ENCODE measurements around the gene CMTM4. TPM values are rescaled to one million over a fixed set of nuclear protein-coding genes. Genes with fewer than 3 reads are reported as not detected.
A peak's percentile ranks its signal among the peaks of the same experiment; 100 is the strongest.

Gene CMTM4
- total RNA-seq, 4 donors from 2014 or later = 13.7 to 24.0 (median 15.8) TPM

DNA sequence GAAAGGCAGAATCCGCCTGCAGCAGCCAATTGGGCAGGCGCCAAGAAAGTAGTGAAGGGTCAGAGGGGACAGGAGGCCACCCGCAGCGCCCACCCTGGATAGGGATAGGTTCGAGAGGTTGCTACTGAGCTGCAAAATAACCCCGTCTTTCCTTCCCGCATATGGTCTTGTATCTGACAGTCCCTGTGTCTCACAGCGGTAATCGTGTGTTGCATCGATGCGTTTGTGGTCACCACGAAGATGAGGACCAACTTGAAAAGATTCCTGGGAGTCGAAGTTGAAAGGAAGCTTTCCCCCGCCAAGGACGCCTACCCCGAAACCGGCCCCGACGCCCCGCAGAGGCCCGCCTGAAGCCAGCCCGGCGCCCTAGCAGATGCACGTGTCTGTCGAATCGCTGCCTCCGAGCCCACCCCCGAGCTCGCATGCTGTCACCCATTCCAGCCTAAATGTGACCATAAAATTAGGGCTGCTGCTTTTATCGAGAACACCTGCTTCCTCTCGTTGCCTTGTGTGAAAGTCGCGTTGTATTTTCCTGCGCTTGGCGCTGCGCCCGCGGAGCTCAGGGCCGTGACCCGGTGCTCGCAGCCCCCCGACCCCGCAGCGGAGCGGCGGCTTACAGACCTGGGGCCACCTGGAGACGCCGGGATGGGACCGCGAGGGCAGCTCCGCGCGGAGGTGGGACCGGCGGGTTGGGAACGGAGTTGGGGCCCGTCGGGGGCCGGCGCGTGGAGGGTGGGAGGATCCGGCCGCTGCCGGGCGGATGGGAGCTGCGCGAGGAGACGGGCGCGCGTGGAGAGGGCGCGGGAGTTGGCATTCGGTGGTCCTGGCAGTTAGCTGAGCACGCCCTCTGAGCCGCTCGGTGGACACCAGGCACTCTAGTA, 117.7 kb downstream of the CMTM4 start, which contains the start of gene CMTM2:
Gene CMTM2 (plus strand): TSS at position 813 of the 881 bp plus-strand sequence. CDS start 145 bp downstream, outside the sequence.
- intact Hi-C loops (cut with DNase I) = no loop called here
- Histone ChIP-seq H3K27me3 (peaks cover 0 to 37% (median 0%) of the 10 kb centered on the region in 4 donors), H3K9me3 (no peaks in the 10 kb centered on the region), H3K36me3 (no peaks in the 10 kb centered on the region), H3K4me3 (peak within 1 kb of the TSS in 3 of 4 donors; percentile 21 to 58 (median 38)), H3K4me1 (peaks cover 7 to 32% (median 14%) of the 10 kb centered on the region in 3 donors), H3K27ac (no peak within 1 kb of the TSS)
- no peak for DNase-seq
- WGBS, 2 donors = 14 to 59% methylated on average over 11 to 33 of the region's 77 CpGs
- TF ChIP-seq POLR2A (IDR thresholded peaks at IDR 0.05) = no peak
- no peak for TF ChIP-seq CTCF (IDR thresholded peaks at IDR 0.05)

GRCh38 chr16:66576296-66576695, 120.2 kb downstream of the CMTM4 start:
- intact Hi-C loops (cut with DNase I) = no loop called here
- DNase-seq = no peak
- no peak overlapping the region for H3K4me3 ChIP-seq
- peaks cover 7 to 29% (median 14%) of the 10 kb centered on the region in 3 donors for H3K4me1 ChIP-seq
- H3K27ac ChIP-seq = no peak overlapping the region
- H3K36me3 ChIP-seq = no peaks in the 10 kb centered on the region
- peaks cover 0 to 37% (median 0%) of the 10 kb centered on the region in 4 donors for H3K27me3 ChIP-seq
- TF ChIP-seq CTCF (IDR thresholded peaks at IDR 0.05) (no peak), POLR2A (IDR thresholded peaks at IDR 0.05) (no peak)
- 87 to 89% methylated on average over 5 of the region's 5 CpGs for WGBS, 2 donors
- H3K9me3 ChIP-seq = no peaks in the 10 kb centered on the region

GRCh38 chr16:66575060-66575459, 121.5 kb downstream of the CMTM4 start:
- H3K9me3 ChIP-seq = no peaks in the 10 kb centered on the region
- TF ChIP-seq CTCF (IDR thresholded peaks at IDR 0.05) (no peak), POLR2A (IDR thresholded peaks at IDR 0.05) (no peak)
- peaks cover 7 to 23% (median 14%) of the 10 kb centered on the region in 3 donors for H3K4me1 ChIP-seq
- DNase-seq = no peak
- peaks cover 0 to 37% (median 0%) of the 10 kb centered on the region in 4 donors for H3K27me3 ChIP-seq
- H3K4me3 ChIP-seq = no peak overlapping the region
- intact Hi-C loops (cut with DNase I) = no loop called here
- 84 to 98% methylated on average over 3 of the region's 3 CpGs for WGBS, 2 donors
- no peak overlapping the region for H3K27ac ChIP-seq
- H3K36me3 ChIP-seq = no peaks in the 10 kb centered on the region

DNA sequence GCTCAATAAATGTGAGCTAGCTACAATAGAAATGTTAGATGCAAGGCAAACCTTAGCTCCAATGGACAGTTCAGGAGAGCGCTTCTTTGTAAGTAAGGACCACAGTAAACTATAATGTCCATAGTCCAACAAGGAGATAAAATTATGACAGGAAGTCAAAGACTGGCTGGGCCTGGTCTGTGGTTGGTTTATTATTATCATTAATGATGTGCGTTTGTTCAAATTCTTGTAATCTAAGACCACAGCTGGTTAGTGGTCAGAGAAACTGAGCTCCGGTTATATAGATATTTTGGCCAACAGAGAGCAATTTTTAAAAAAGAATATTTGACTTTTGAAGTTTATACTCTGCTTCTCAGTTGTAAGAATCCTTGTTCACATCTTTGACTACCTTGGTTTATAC, 122.0 kb downstream of the CMTM4 start:
- TF ChIP-seq POLR2A (IDR thresholded peaks at IDR 0.05) (no peak), CTCF (IDR thresholded peaks at IDR 0.05) (no peak)
- H3K4me3 ChIP-seq = no peak overlapping the region
- H3K27me3 ChIP-seq = peaks cover 0 to 35% (median 0%) of the 10 kb centered on the region in 4 donors
- intact Hi-C loops (cut with DNase I) = no loop called here
- WGBS, 2 donors = 90 to 92% methylated on average over 3 of the region's 3 CpGs
- no peak for DNase-seq
- no peaks in the 10 kb centered on the region for H3K9me3 ChIP-seq
- H3K27ac ChIP-seq = no peak overlapping the region
- H3K36me3 ChIP-seq = no peaks in the 10 kb centered on the region
- peaks cover 7 to 28% (median 14%) of the 10 kb centered on the region in 3 donors for H3K4me1 ChIP-seq

GRCh38 chr16:66574081-66574480, 122.5 kb downstream of the CMTM4 start:
- intact Hi-C loops (cut with DNase I) = no loop called here
- TF ChIP-seq CTCF (IDR thresholded peaks at IDR 0.05) (no peak), POLR2A (IDR thresholded peaks at IDR 0.05) (no peak)
- DNase-seq = no peak
- Histone ChIP-seq H3K9me3 (no peaks in the 10 kb centered on the region), H3K36me3 (no peaks in the 10 kb centered on the region), H3K27ac (no peak overlapping the region), H3K4me3 (no peak overlapping the region), H3K27me3 (peaks cover 0 to 30% (median 0%) of the 10 kb centered on the region in 4 donors), H3K4me1 (peaks cover 6 to 28% (median 11%) of the 10 kb centered on the region in 3 donors)
- 100% methylated on average over 1 of the region's 1 CpG for WGBS, 2 donors

All from esophagus squamous epithelium (tissue), 5 donors.